T-helper 17 cell (primary cell): Measurements from ENCODE around the gene SDF4. TPM values are rescaled to one million over a fixed set of nuclear protein-coding genes. Genes with fewer than 3 reads are reported as not detected.
A peak's percentile ranks its signal among the peaks of the same experiment; 100 is the strongest.

Experiments used
- ATAC-seq: fragments of 150-1000 bp; cut with Tn5 transposase; 2 replicates; pipeline ENCODE4 v1.10.0; 2021; ENCODE audit warnings: mild to moderate bottlenecking, moderate library complexity
- DNase-seq, 3 donors: peaks; one replicate each; pipeline versions ENCODE4 v3.0.0 to v3.0.0-alpha.2; 2020 to 2021
- H3K9me3 ChIP-seq: one replicate; pipeline ENCODE4 v1.7.0; 2013; ENCODE audit warnings: low read length, mild to moderate bottlenecking; ENCODE audit not compliant: control insufficient read depth, poor library complexity, severe bottlenecking
- H3K27ac Mint-ChIP-seq: one replicate; pipeline ENCODE4 v1.8.0; 2022; ENCODE audit warnings: mild to moderate bottlenecking, moderate library complexity, mixed read lengths
- H3K27me3 Mint-ChIP-seq: one replicate; pipeline ENCODE4 v1.8.0; 2022; ENCODE audit warnings: mixed read lengths
- H3K36me3 Mint-ChIP-seq: one replicate; pipeline ENCODE4 v1.8.0; 2022; ENCODE audit warnings: low read depth, mixed read lengths
- H3K4me1 Mint-ChIP-seq: one replicate; pipeline ENCODE4 v1.8.0; 2022; ENCODE audit warnings: mild to moderate bottlenecking, mixed read lengths
- H3K4me3 Mint-ChIP-seq: one replicate; pipeline ENCODE4 v1.8.0; 2022; ENCODE audit warnings: mild to moderate bottlenecking, moderate library complexity, mixed read lengths
- total RNA-seq, 4 donors: library from RNA in 2 of 4; stranded (reverse) in 2 of 4; gene quantifications; one replicate each; pipeline ENCODE4 v1.2.3 and lab custom pipeline; 2022 to 2026

SDF4 gene
- total RNA-seq, 2 donors from 2014 or later = 129 to 146 TPM

- Mint-ChIP-seq H3K4me1 (peaks cover 15% of the 10 kb centered on the region), H3K4me3 (no peak overlapping the region), H3K27ac (no peak overlapping the region), H3K27me3 (no peaks in the 10 kb centered on the region), H3K36me3 (no peaks in the 10 kb centered on the region)
- no peaks in the 10 kb centered on the region for H3K9me3 ChIP-seq
- ATAC-seq (no peak), DNase-seq (peak in 1 of 3 donors; percentile 3)
These were observed 60.6 kb downstream of the SDF4 start for GRCh38 chr1:1171161-1171545.

GRCh38 chr1:1170215-1171091, 61.3 kb downstream of the SDF4 start:
- no peaks in the 10 kb centered on the region for H3K27me3 Mint-ChIP-seq
- DNase-seq = peak in 1 of 3 donors; percentile 3
- H3K4me3 Mint-ChIP-seq = no peak overlapping the region
- no peak for ATAC-seq
- peaks cover 14% of the 10 kb centered on the region for H3K4me1 Mint-ChIP-seq
- H3K36me3 Mint-ChIP-seq = no peaks in the 10 kb centered on the region
- no peak overlapping the region for H3K27ac Mint-ChIP-seq
- H3K9me3 ChIP-seq = no peaks in the 10 kb centered on the region

- H3K27ac Mint-ChIP-seq = no peak overlapping the region
- DNase-seq (no peak), ATAC-seq (no peak)
- no peaks in the 10 kb centered on the region for H3K9me3 ChIP-seq
- no peaks in the 10 kb centered on the region for H3K27me3 Mint-ChIP-seq
- H3K4me1 Mint-ChIP-seq = peaks cover 13% of the 10 kb centered on the region
- no peak overlapping the region for H3K4me3 Mint-ChIP-seq
- no peaks in the 10 kb centered on the region for H3K36me3 Mint-ChIP-seq
These were observed 62.2 kb downstream of the SDF4 start for GRCh38 chr1:1169429-1170214.

- H3K36me3 Mint-ChIP-seq = no peaks in the 10 kb centered on the region
- DNase-seq (no peak), ATAC-seq (no peak)
- H3K27me3 Mint-ChIP-seq = no peaks in the 10 kb centered on the region
- H3K4me1 Mint-ChIP-seq = peaks cover 13% of the 10 kb centered on the region
- H3K4me3 Mint-ChIP-seq = no peak overlapping the region
- H3K9me3 ChIP-seq = no peaks in the 10 kb centered on the region
- no peak overlapping the region for H3K27ac Mint-ChIP-seq
These were observed 63.1 kb downstream of the SDF4 start for GRCh38 chr1:1168451-1169411.

GRCh38 chr1:1167841-1168450, 63.9 kb downstream of the SDF4 start:
- H3K36me3 Mint-ChIP-seq = no peaks in the 10 kb centered on the region
- no peak overlapping the region for H3K4me3 Mint-ChIP-seq
- ATAC-seq = no peak
- no peak overlapping the region for H3K27ac Mint-ChIP-seq
- H3K27me3 Mint-ChIP-seq = no peaks in the 10 kb centered on the region
- DNase-seq = no peak
- peaks cover 13% of the 10 kb centered on the region for H3K4me1 Mint-ChIP-seq
- no peaks in the 10 kb centered on the region for H3K9me3 ChIP-seq

- H3K4me3 Mint-ChIP-seq = no peak overlapping the region
- no peaks in the 10 kb centered on the region for H3K36me3 Mint-ChIP-seq
- peaks cover 13% of the 10 kb centered on the region for H3K4me1 Mint-ChIP-seq
- H3K27me3 Mint-ChIP-seq = no peaks in the 10 kb centered on the region
- ATAC-seq (no peak), DNase-seq (no peak)
- no peaks in the 10 kb centered on the region for H3K9me3 ChIP-seq
- H3K27ac Mint-ChIP-seq = no peak overlapping the region
These were observed 64.4 kb downstream of the SDF4 start for GRCh38 chr1:1167398-1167821.

Other genes with a start within 250 kb of the SDF4 start
- not detected for gene PERM1, start 249.9 kb downstream of the SDF4 start, total RNA-seq
- gene HES4, start 231.9 kb downstream of the SDF4 start, total RNA-seq = 10 to 100 TPM in 1 of 2 donors, 1 to 10 TPM in 1; 9.6 to 10.5 TPM
- gene ISG15, start 218.5 kb downstream of the SDF4 start, total RNA-seq = 10 to 100 TPM; 19.5 to 52.1 TPM
- gene AGRN, start 211.9 kb downstream of the SDF4 start, total RNA-seq = 1 to 10 TPM; 1.2 to 1.4 TPM
- not detected for gene RNF223, start 157.7 kb downstream of the SDF4 start, total RNA-seq
- 10 to 100 TPM; 13.4 to 17.1 TPM for gene C1orf159, start 115.9 kb downstream of the SDF4 start, total RNA-seq
- 1 to 10 TPM in 1 of 2 donors, under 1 TPM in 1; 0.86 to 2.5 TPM for gene TTLL10, start 58.1 kb downstream of the SDF4 start, total RNA-seq
- 10 to 100 TPM; 47.9 to 80.4 TPM for gene TNFRSF18, start 25.4 kb downstream of the SDF4 start, total RNA-seq
- 100 to 1,000 TPM in 1 of 2 donors, 10 to 100 TPM in 1; 94.7 to 127 TPM for gene TNFRSF4, start 17.8 kb downstream of the SDF4 start, total RNA-seq
- 1 to 10 TPM; 8.4 to 9.4 TPM for gene B3GALT6, start 236 bp upstream of the SDF4 start, total RNA-seq
- 1 to 10 TPM in 1 of 2 donors, under 1 TPM in 1; 0.91 to 2.0 TPM for gene C1QTNF12, start 14.7 kb upstream of the SDF4 start, total RNA-seq
- gene UBE2J2, start 41.9 kb upstream of the SDF4 start, total RNA-seq = 10 to 100 TPM; 50.6 to 57.7 TPM
- gene SCNN1D, start 48.4 kb upstream of the SDF4 start, total RNA-seq = 1 to 10 TPM; 4.6 to 8.0 TPM
- 10 to 100 TPM; 63.5 to 66.2 TPM for gene ACAP3, start 75.9 kb upstream of the SDF4 start, total RNA-seq
- gene PUSL1, start 76.6 kb upstream of the SDF4 start, total RNA-seq = 10 to 100 TPM; 10.6 to 14.9 TPM
- gene INTS11, start 92.7 kb upstream of the SDF4 start, total RNA-seq = 100 to 1,000 TPM; 130 to 132 TPM
- gene CPTP, start 92.8 kb upstream of the SDF4 start, total RNA-seq = 10 to 100 TPM; 14.3 to 15.7 TPM
- under 1 TPM; 0.72 to 0.96 TPM for gene TAS1R3, start 99.3 kb upstream of the SDF4 start, total RNA-seq
- 10 to 100 TPM; 41.0 to 45.8 TPM for gene DVL1, start 117.4 kb upstream of the SDF4 start, total RNA-seq
- 1 to 10 TPM in 1 of 2 donors, under 1 TPM in 1; 0.42 to 1.0 TPM for gene MXRA8, start 126.6 kb upstream of the SDF4 start, total RNA-seq
- 10 to 100 TPM; 58.3 to 62.6 TPM for gene AURKAIP1, start 143.2 kb upstream of the SDF4 start, total RNA-seq
- gene CCNL2, start 167.3 kb upstream of the SDF4 start, total RNA-seq = 100 to 1,000 TPM; 231 to 252 TPM
- gene MRPL20, start 175.3 kb upstream of the SDF4 start, total RNA-seq = 10 to 100 TPM; 88.0 to 92.1 TPM
- gene ANKRD65, start 189.3 kb upstream of the SDF4 start, total RNA-seq = not detected
- not detected for gene VWA1, start 203.7 kb upstream of the SDF4 start, total RNA-seq
- gene ATAD3C, start 217.7 kb upstream of the SDF4 start, total RNA-seq = 1 to 10 TPM in 1 of 2 donors, under 1 TPM in 1; 0.13 to 2.9 TPM
- 10 to 100 TPM; 41.7 to 45.1 TPM for gene ATAD3B, start 239.8 kb upstream of the SDF4 start, total RNA-seq